DND-41 (cell line): ENCODE results near the gene PTPN6.

Experiments used
- ATAC-seq: fragments of 200-7000 bp; cut with Tn5 transposase; 3 replicates; pipeline ENCODE4 v1.9.1; 2021; ENCODE audit warnings: low read depth; ENCODE audit not compliant: insufficient read depth
- DNase-seq: peaks from one replicate; pipeline ENCODE4 v3.0.0-alpha.2; 2020
- H2AFZ ChIP-seq: 2 replicates; pipeline ENCODE4 v1.6.0; 2012; ENCODE audit warnings: low read depth, low read length
- H3K27ac ChIP-seq: 2 replicates; pipeline ENCODE4 v1.5.1; 2012; ENCODE audit warnings: low read length, inconsistent platforms
- H3K27me3 ChIP-seq: fragments of 200-600 bp; sonication (generic); 2 replicates; pipeline ENCODE4 v1.6.0; 2012; ENCODE audit warnings: low read length, mild to moderate bottlenecking, inconsistent platforms; ENCODE audit not compliant: insufficient read depth, poor library complexity
- H3K36me3 ChIP-seq: 2 replicates; pipeline ENCODE4 v1.5.1; 2012; ENCODE audit warnings: low read length, inconsistent platforms; ENCODE audit not compliant: insufficient read depth
- H3K4me1 ChIP-seq: 2 replicates; pipeline ENCODE4 v1.5.1; 2012; ENCODE audit warnings: mild to moderate bottlenecking, low read length; ENCODE audit not compliant: insufficient read depth
- H3K4me2 ChIP-seq: 2 replicates; pipeline ENCODE4 v1.6.0; 2012; ENCODE audit warnings: mild to moderate bottlenecking, moderate library complexity, low read length, inconsistent platforms; ENCODE audit not compliant: insufficient read depth
- H3K4me3 ChIP-seq, 2 experiments: fragments of 200-600 bp in 1 of 2; shearing (Covaris generic) in 1 of 2; 2 replicates each; pipeline ENCODE4 v1.5.1; 2012 to 2016; ENCODE audit warnings: inconsistent platforms in 2 of 2, low read length in 2 of 2, mild to moderate bottlenecking in 2 of 2, low read depth in 1 of 2, moderate library complexity in 1 of 2
- H3K79me2 ChIP-seq: 2 replicates; pipeline ENCODE4 v1.6.0; 2012; ENCODE audit warnings: low read length, inconsistent platforms; ENCODE audit not compliant: insufficient read depth
- H3K9ac ChIP-seq: 2 replicates; pipeline ENCODE4 v1.6.0; 2012; ENCODE audit warnings: low read depth, mild to moderate bottlenecking, inconsistent platforms, low read length, moderate library complexity
- H3K9me3 ChIP-seq: 2 replicates; pipeline ENCODE4 v1.5.1; 2012; ENCODE audit warnings: low read length, moderate library complexity, mild to moderate bottlenecking, inconsistent platforms; ENCODE audit not compliant: insufficient read depth, severe bottlenecking
- H4K20me1 ChIP-seq: 2 replicates; pipeline ENCODE4 v1.6.0; 2012; ENCODE audit warnings: low read length; ENCODE audit not compliant: insufficient read depth
- EZH2 ChIP-seq: IDR thresholded peaks from 3 replicates; pipeline ENCODE4 v1.6.1; 2012; ENCODE audit warnings: borderline replicate concordance, low read depth, mild to moderate bottlenecking, moderate library complexity, low read length, inconsistent platforms; ENCODE audit not compliant: severe bottlenecking
- TF ChIP-seq, protein P1 (sequence below): IDR thresholded peaks from 2 replicates; pipeline ENCODE4 v1.5.1; 2012; ENCODE audit warnings: borderline replicate concordance, low read length, moderate library complexity, mild to moderate bottlenecking; ENCODE audit not compliant: poor library complexity, severe bottlenecking; ENCODE audit errors: extremely low read depth

PTPN6 gene

DNA sequence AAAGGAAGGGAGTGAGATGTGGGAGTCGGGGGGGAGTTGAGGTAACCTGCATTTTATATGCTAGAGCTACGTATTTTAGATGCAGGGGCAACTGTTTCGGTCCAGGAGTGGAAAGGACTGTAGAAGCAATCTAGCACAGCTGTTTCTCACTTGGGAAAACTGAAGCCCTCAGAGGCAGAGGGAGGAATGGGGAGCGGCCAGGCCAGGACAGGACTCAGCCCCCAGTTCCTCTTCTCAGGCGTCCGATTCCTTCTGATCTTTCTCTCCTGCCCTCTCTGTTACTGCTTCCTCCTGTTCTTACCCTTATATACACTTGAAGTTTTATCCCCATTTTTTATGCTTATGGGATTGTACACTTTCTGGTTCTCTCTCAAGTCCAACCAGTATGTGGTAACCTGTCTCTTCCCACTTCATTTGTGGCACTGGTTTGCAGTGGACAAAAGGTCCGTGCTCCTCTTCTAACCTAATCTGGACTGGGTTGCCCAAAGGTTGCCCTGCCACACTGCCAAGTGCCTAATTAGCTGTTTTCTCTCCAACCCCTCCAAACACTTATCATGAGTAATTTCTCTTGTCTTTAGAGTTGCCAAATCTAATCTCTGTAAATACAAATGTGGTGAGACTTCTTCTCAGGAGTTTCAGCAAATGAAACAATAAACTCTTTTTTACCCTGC lies 50.9 kb downstream of the PTPN6 start:
- H3K79me2 ChIP-seq: 0 out of 2 replicates have a peak, but pooled peaks cover 4% of the 10 kb centered on the region
- H3K9me3 ChIP-seq: no peaks in the 10 kb centered on the region
- H2AFZ ChIP-seq: no peak overlapping the region
- TF ChIP-seq EZH2: no peak
- TF ChIP-seq, protein P1, sequence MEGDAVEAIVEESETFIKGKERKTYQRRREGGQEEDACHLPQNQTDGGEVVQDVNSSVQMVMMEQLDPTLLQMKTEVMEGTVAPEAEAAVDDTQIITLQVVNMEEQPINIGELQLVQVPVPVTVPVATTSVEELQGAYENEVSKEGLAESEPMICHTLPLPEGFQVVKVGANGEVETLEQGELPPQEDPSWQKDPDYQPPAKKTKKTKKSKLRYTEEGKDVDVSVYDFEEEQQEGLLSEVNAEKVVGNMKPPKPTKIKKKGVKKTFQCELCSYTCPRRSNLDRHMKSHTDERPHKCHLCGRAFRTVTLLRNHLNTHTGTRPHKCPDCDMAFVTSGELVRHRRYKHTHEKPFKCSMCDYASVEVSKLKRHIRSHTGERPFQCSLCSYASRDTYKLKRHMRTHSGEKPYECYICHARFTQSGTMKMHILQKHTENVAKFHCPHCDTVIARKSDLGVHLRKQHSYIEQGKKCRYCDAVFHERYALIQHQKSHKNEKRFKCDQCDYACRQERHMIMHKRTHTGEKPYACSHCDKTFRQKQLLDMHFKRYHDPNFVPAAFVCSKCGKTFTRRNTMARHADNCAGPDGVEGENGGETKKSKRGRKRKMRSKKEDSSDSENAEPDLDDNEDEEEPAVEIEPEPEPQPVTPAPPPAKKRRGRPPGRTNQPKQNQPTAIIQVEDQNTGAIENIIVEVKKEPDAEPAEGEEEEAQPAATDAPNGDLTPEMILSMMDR: no peak
- H3K4me1 ChIP-seq: no peaks in the 10 kb centered on the region
- H3K9ac ChIP-seq: no peak overlapping the region
- H3K27ac ChIP-seq: no peak overlapping the region
- no peak for DNase-seq
- H4K20me1 ChIP-seq: no peaks in the 10 kb centered on the region; the same call in 1 of the 2 replicates
- no peak for ATAC-seq
- H3K36me3 ChIP-seq: peaks cover 29% of the 10 kb centered on the region
- H3K27me3 ChIP-seq: no peaks in the 10 kb centered on the region
- no peak overlapping the region for H3K4me2 ChIP-seq
- no peak overlapping the region for H3K4me3 ChIP-seq

DNA sequence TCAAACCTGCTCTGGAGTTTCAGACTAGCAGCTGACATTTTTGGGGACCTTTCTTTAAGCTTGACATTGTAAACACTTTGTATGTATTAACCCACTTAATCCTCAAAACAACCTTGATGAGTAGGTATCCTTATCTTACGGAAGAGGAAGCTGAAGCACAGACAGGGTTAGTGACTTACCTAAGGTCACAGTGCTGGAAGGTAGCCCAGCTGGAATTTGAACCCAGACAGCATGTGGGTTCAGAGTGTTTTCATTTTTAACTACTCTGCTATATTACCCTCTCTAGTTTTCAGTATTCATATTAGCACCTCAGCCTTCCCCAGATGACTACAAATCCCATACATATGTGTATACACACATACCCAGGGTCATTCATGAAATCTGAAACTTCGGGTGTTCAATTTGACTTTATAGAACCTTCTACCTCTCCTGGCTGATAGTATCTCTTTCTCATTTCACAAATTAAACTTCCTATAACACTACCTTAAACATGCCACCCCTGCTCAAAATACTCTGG lies 53.2 kb downstream of the PTPN6 start:
- ATAC-seq: no peak

DNA sequence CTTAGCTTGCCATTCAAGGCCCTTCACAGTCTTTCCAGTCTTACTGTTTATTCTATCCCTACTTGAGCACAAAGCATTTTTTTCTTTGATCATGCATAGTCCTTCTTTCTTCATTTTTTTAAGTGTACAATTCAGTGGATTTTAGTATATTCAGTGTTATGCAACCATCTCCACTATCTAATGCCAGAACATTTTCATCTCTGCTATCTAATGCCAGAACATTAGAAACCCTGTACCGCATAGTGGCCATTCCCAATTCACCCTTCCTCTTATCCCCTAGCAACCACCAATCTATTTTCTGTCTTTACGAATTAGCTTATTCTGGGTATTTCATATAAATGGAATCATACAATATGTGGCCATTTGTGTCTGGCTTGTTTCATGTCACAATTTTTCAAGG lies 53.7 kb downstream of the PTPN6 start:
- no peak overlapping the region for H3K9ac ChIP-seq
- H2AFZ ChIP-seq: no peak overlapping the region
- no peak overlapping the region for H3K4me3 ChIP-seq
- ATAC-seq (no peak), DNase-seq (no peak)
- H3K27me3 ChIP-seq: no peaks in the 10 kb centered on the region
- H3K4me1 ChIP-seq: no peaks in the 10 kb centered on the region
- H4K20me1 ChIP-seq: no peaks in the 10 kb centered on the region; the same call in 1 of the 2 replicates
- H3K4me2 ChIP-seq: no peak overlapping the region
- H3K9me3 ChIP-seq: no peaks in the 10 kb centered on the region
- peaks cover 21% of the 10 kb centered on the region; the same call in 1 of the 2 replicates for H3K36me3 ChIP-seq
- H3K27ac ChIP-seq: no peak overlapping the region
- TF ChIP-seq, protein P1: no peak
- TF ChIP-seq EZH2: no peak
- H3K79me2 ChIP-seq: 0 out of 2 replicates have a peak, but pooled peaks cover 4% of the 10 kb centered on the region

More for the DNA sequence above, 53.2 kb downstream of the PTPN6 start:
- Histone ChIP-seq H3K27ac (no peak overlapping the region), H3K4me2 (no peak overlapping the region), H3K4me3 (no peak overlapping the region), H2AFZ (no peak overlapping the region), H3K36me3 (peaks cover 19% of the 10 kb centered on the region; the same call in 1 of the 2 replicates), H3K4me1 (no peaks in the 10 kb centered on the region), H3K9me3 (no peaks in the 10 kb centered on the region), H3K79me2 (0 out of 2 replicates have a peak, but pooled peaks cover 4% of the 10 kb centered on the region), H4K20me1 (no peaks in the 10 kb centered on the region; the same call in 1 of the 2 replicates), H3K27me3 (no peaks in the 10 kb centered on the region), H3K9ac (no peak overlapping the region)
- DNase-seq: no peak
- TF ChIP-seq, protein P1: no peak
- no peak for TF ChIP-seq EZH2

DNA sequence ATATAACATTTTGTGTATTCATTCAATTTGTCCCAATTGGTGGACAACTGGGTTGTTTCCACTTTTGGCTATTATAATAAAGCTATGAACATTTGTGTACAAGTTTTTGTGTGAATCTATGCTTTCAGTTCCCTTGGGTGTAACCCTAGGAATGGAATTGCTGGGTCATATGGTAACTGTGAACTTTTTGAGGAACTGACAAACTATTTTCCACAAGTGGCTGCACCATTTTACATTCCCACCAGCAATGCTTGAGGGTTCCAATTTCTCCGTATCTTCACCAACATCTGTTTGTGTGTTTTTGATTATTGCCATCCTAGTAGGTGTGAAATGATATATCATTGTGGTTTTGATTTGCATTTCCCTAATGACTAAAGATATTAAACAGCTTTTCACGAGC lies 54.2 kb downstream of the PTPN6 start:
- TF ChIP-seq EZH2: no peak
- TF ChIP-seq, protein P1: no peak
- H4K20me1 ChIP-seq: no peaks in the 10 kb centered on the region; the same call in 1 of the 2 replicates
- H2AFZ ChIP-seq: no peak overlapping the region
- no peak overlapping the region for H3K9ac ChIP-seq
- no peak overlapping the region for H3K4me2 ChIP-seq
- no peaks in the 10 kb centered on the region for H3K27me3 ChIP-seq
- DNase-seq (no peak), ATAC-seq (no peak)
- peaks cover 25% of the 10 kb centered on the region for H3K36me3 ChIP-seq
- no peaks in the 10 kb centered on the region for H3K9me3 ChIP-seq
- no peaks in the 10 kb centered on the region for H3K4me1 ChIP-seq
- no peak overlapping the region for H3K4me3 ChIP-seq
- no peak overlapping the region for H3K27ac ChIP-seq
- 0 out of 2 replicates have a peak, but pooled peaks cover 4% of the 10 kb centered on the region for H3K79me2 ChIP-seq
